ENCODE measurements around the gene SULF2.

- TF ChIP-seq TAF1 (IDR thresholded peaks at IDR 0.05; ENCODE audit: low read depth) (no peak), REST (IDR thresholded peaks at IDR 0.05; ENCODE audit: low read depth) (no peak), YY1 (IDR thresholded peaks at IDR 0.05; ENCODE audit: low read depth) (no peak), EP300 (IDR thresholded peaks at IDR 0.05; ENCODE audit: borderline replicate concordance) (no peak), NFIC (IDR thresholded peaks at IDR 0.05) (no peak), RAD21 (IDR thresholded peaks at IDR 0.05; ENCODE audit: low read depth) (no peak), MAX (IDR thresholded peaks at IDR 0.05) (no peak), FOXM1 (IDR thresholded peaks at IDR 0.05; ENCODE audit: borderline replicate concordance, low read depth) (no peak), CEBPB (IDR thresholded peaks at IDR 0.05) (no peak), ZBTB7A (IDR thresholded peaks at IDR 0.05; ENCODE audit: low read depth) (no peak)
Observed at GRCh38 chr20:47815416-47815806, 30.1 kb upstream of the SULF2 start.
